ENCODE measurements around the gene ITPRID2. TPM values are rescaled to one million over a fixed set of nuclear protein-coding genes. Genes with fewer than 3 reads are reported as not detected.
A peak's percentile ranks its signal among the peaks of the same experiment; 100 is the strongest.
"Not testable (repeated sequence)": the region's sequence is repeated elsewhere in the genome, so short reads cannot be mapped to it uniquely, and the experiment has no call there.

ITPRID2 gene
- total and polyA plus RNA-seq, 2 donors from 2014 or later: 29.9 to 191 TPM

- intact Hi-C loops (cut with DNase I): no loop called here
- Histone ChIP-seq H3K27me3 (ENCODE audit: control insufficient read depth, insufficient read depth, low read length) (no peaks in the 10 kb centered on the region), H3K9ac (ENCODE audit: low read length in 3 of 3) (peak overlapping the region in 1 of 3 donors; percentile 36), H3K27ac (ENCODE audit: low read depth in 2 of 2, low read length in 2 of 2) (no peak overlapping the region), H3K4me1 (ENCODE audit: control insufficient read depth in 2 of 3, insufficient read depth in 2 of 3, low read depth in 1 of 3, low read length in 3 of 3) (peaks cover 0 to 4% (median 0%) of the 10 kb centered on the region in 3 donors), H3K4me3 (ENCODE audit: low read length in 3 of 3) (peak overlapping the region in 2 of 3 donors; percentile 17 to 44), H3K9me3 (ENCODE audit: control insufficient read depth in 2 of 3, insufficient read depth in 1 of 3, low read length in 3 of 3) (no peaks in the 10 kb centered on the region), H3K36me3 (ENCODE audit: control insufficient read depth in 2 of 3, insufficient read depth in 3 of 3, low read length in 3 of 3) (no peaks in the 10 kb centered on the region)
- DNase-seq (no peak), FAIRE-seq (no peak)
- TF ChIP-seq, protein P1, sequence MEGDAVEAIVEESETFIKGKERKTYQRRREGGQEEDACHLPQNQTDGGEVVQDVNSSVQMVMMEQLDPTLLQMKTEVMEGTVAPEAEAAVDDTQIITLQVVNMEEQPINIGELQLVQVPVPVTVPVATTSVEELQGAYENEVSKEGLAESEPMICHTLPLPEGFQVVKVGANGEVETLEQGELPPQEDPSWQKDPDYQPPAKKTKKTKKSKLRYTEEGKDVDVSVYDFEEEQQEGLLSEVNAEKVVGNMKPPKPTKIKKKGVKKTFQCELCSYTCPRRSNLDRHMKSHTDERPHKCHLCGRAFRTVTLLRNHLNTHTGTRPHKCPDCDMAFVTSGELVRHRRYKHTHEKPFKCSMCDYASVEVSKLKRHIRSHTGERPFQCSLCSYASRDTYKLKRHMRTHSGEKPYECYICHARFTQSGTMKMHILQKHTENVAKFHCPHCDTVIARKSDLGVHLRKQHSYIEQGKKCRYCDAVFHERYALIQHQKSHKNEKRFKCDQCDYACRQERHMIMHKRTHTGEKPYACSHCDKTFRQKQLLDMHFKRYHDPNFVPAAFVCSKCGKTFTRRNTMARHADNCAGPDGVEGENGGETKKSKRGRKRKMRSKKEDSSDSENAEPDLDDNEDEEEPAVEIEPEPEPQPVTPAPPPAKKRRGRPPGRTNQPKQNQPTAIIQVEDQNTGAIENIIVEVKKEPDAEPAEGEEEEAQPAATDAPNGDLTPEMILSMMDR (IDR thresholded peaks at IDR 0.05; ENCODE audit: borderline replicate concordance, extremely low read depth, insufficient read depth): no peak
Measured at GRCh38 chr2:181954538-181954883, 63.0 kb downstream of the ITPRID2 start.

- TF ChIP-seq, protein P1 (IDR thresholded peaks at IDR 0.05; ENCODE audit: borderline replicate concordance, extremely low read depth, insufficient read depth): no peak
- Histone ChIP-seq H3K4me3 (ENCODE audit: low read length in 3 of 3) (no peak overlapping the region), H3K27me3 (ENCODE audit: control insufficient read depth, insufficient read depth, low read length) (no peaks in the 10 kb centered on the region), H3K4me1 (ENCODE audit: control insufficient read depth in 2 of 3, insufficient read depth in 2 of 3, low read depth in 1 of 3, low read length in 3 of 3) (peaks cover 0 to 4% (median 0%) of the 10 kb centered on the region in 3 donors), H3K9me3 (ENCODE audit: control insufficient read depth in 2 of 3, insufficient read depth in 1 of 3, low read length in 3 of 3) (no peaks in the 10 kb centered on the region), H3K9ac (ENCODE audit: low read length in 3 of 3) (no peak overlapping the region), H3K36me3 (ENCODE audit: control insufficient read depth in 2 of 3, insufficient read depth in 3 of 3, low read length in 3 of 3) (no peaks in the 10 kb centered on the region), H3K27ac (ENCODE audit: low read depth in 2 of 2, low read length in 2 of 2) (no peak overlapping the region)
- no peak for DNase-seq
- no peak for FAIRE-seq
- intact Hi-C loops (cut with DNase I): no loop called here
Measured at GRCh38 chr2:181955010-181955409, 63.5 kb downstream of the ITPRID2 start.

DNA sequence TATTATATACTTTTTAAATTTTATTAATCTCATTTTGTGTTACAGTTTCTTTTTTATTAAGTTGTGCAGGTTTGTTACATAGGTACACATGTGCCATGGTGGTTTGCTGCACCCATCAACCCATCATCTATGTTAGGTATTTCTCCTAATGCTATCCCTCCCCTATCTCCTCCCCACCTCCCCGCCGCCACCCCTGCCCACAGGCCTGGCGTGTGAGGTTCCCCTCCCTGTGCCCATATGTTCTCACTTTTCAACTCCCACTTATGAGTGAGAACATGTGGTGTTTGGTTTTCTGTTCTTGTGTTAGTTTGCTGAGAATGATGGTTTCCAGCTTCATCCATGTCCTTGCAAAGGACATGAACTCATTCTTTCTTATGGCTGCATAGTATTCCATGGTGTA lies 64.3 kb downstream of the ITPRID2 start:
- FAIRE-seq; H3K4me1 ChIP-seq (ENCODE audit: control insufficient read depth in 2 of 3, insufficient read depth in 2 of 3, low read depth in 1 of 3, low read length in 3 of 3); H3K36me3 ChIP-seq (ENCODE audit: control insufficient read depth in 2 of 3, insufficient read depth in 3 of 3, low read length in 3 of 3); DNase-seq; intact Hi-C loops (cut with DNase I); H3K4me3 ChIP-seq (ENCODE audit: low read length in 3 of 3); H3K9ac ChIP-seq (ENCODE audit: low read length in 3 of 3); H3K9me3 ChIP-seq (ENCODE audit: control insufficient read depth in 2 of 3, insufficient read depth in 1 of 3, low read length in 3 of 3); H3K27ac ChIP-seq (ENCODE audit: low read depth in 2 of 2, low read length in 2 of 2); H3K27me3 ChIP-seq (ENCODE audit: control insufficient read depth, insufficient read depth, low read length): not testable (repeated sequence)

DNA sequence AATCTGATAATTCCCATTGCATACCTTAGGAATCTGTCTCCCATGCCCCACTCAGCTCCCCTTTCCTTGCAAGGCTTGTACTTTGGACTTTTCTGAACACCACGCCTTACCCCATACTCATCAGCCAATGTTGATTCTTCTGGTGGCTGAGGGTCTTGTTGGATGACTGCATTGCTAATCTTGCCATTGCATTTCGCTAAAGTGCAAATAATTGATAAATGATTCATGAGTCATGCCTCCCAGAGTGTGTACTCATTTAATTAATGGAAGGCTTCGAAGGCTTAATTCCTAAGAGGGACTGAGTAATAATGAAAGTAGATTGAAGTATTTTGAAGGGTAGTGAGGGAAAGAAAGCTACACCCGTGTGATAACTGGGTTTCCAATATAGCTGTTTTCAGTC lies 66.1 kb downstream of the ITPRID2 start:
- H3K9ac ChIP-seq (ENCODE audit: low read length in 3 of 3): no peak overlapping the region
- peaks cover 0 to 4% (median 0%) of the 10 kb centered on the region in 3 donors for H3K4me1 ChIP-seq (ENCODE audit: control insufficient read depth in 2 of 3, insufficient read depth in 2 of 3, low read depth in 1 of 3, low read length in 3 of 3)
- H3K4me3 ChIP-seq (ENCODE audit: low read length in 3 of 3): no peak overlapping the region
- H3K27me3 ChIP-seq (ENCODE audit: control insufficient read depth, insufficient read depth, low read length): no peaks in the 10 kb centered on the region
- intact Hi-C loops (cut with DNase I): no loop called here
- H3K9me3 ChIP-seq (ENCODE audit: control insufficient read depth in 2 of 3, insufficient read depth in 1 of 3, low read length in 3 of 3): no peaks in the 10 kb centered on the region
- DNase-seq (no peak), FAIRE-seq (no peak)
- no peaks in the 10 kb centered on the region for H3K36me3 ChIP-seq (ENCODE audit: control insufficient read depth in 2 of 3, insufficient read depth in 3 of 3, low read length in 3 of 3)
- TF ChIP-seq, protein P1 (IDR thresholded peaks at IDR 0.05; ENCODE audit: borderline replicate concordance, extremely low read depth, insufficient read depth): no peak
- no peak overlapping the region for H3K27ac ChIP-seq (ENCODE audit: low read depth in 2 of 2, low read length in 2 of 2)

Measured in kidney (tissue), 14 donors.